ENCODE measurements around the gene ME3.

DNA sequence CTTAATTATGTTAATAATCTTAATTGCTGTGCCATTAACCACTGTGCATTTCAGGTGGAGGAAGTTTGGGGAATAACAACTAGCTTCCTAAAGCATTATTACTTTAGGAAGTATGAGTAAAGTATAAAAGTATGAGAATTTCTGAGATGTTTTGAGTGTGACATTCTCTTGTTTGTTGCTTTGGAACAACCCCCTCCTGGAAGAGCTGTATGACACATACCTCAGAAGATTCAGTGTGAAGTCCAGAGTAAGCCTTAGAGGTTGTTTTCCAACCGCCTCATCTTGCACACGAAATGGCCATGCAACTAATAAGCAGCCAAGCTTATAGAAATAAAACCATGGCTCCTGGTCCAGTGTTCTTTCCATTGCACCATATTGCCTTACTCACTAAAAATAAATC, 276.0 kb downstream of the ME3 start:
- TF ChIP-seq, protein P1, sequence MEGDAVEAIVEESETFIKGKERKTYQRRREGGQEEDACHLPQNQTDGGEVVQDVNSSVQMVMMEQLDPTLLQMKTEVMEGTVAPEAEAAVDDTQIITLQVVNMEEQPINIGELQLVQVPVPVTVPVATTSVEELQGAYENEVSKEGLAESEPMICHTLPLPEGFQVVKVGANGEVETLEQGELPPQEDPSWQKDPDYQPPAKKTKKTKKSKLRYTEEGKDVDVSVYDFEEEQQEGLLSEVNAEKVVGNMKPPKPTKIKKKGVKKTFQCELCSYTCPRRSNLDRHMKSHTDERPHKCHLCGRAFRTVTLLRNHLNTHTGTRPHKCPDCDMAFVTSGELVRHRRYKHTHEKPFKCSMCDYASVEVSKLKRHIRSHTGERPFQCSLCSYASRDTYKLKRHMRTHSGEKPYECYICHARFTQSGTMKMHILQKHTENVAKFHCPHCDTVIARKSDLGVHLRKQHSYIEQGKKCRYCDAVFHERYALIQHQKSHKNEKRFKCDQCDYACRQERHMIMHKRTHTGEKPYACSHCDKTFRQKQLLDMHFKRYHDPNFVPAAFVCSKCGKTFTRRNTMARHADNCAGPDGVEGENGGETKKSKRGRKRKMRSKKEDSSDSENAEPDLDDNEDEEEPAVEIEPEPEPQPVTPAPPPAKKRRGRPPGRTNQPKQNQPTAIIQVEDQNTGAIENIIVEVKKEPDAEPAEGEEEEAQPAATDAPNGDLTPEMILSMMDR (conservative IDR thresholded peaks at IDR 0.05; ENCODE audit: low read length): no peak
- no peak for TF ChIP-seq EZH2phosphoT487 (IDR thresholded peaks at IDR 0.05; ENCODE audit: borderline replicate concordance, low read depth, low read length)
